SK-MEL-5 (cell line): ENCODE results near the gene ACADVL. TPM values are rescaled to one million over a fixed set of nuclear protein-coding genes. Genes with fewer than 3 reads are reported as not detected.

Experiments used
- DNase-seq: peaks from one replicate; pipeline ENCODE4 v3.0.0-alpha.2; 2016; ENCODE audit warnings: low read depth, low spot score
- in situ Hi-C: cut with HindIII; loops from 2 replicates; pipeline ENCODE4 v1.10.0; 2016; ENCODE audit warnings: low sequenced_read_pairs, high pct_unique_total_duplicates, low pct_unique_long_range_greater_than_20kb
- total RNA-seq: library from RNA; depleted of rRNA; stranded (reverse); fragments of >200 nt; shearing (Covaris generic); gene quantifications from 2 replicates; pipeline ENCODE4 v1.2.3, GENCODE V29; 2014

The ACADVL gene
- total RNA-seq, 1 experiment from 2014 or later: 123 TPM

DNA sequence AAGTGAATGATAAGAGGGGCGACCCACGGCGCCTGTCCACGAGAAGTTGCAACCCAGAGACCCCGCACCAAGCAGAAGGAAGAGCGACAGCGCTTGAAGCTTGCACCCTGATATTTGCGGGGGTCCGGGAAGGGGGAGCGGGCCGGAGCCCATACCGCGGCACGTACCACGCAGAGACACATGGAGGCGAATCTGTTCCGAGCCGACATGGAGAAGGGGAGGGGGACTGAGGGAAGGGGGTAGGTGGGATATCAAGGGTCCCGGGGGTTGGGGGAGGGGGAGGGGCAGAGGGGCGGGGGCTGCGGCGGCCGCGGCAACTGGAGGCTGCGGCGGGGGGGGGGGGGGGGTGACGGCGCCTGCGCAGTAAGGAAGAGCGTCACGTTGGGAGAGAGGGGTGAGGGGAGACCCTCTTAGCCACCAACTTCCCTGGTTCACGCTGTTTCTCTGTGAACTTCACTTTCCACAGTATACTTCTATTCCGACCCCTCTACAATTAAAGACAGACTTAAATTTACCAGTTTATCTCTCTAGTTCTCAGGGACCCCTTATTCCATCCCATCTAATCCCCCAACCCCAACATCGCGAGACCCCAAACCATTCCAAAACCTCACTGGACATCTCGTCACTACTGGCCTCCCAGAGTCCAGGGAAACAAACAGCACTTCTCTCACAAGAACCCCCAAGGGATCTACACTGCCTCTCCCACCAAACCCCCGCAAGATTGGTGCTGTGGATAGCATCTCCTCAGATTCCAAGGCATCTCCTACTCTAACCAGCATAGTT is 8.1 kb upstream of the ACADVL start:
- no peak for DNase-seq
- in situ Hi-C loops: no loop called here

DNA sequence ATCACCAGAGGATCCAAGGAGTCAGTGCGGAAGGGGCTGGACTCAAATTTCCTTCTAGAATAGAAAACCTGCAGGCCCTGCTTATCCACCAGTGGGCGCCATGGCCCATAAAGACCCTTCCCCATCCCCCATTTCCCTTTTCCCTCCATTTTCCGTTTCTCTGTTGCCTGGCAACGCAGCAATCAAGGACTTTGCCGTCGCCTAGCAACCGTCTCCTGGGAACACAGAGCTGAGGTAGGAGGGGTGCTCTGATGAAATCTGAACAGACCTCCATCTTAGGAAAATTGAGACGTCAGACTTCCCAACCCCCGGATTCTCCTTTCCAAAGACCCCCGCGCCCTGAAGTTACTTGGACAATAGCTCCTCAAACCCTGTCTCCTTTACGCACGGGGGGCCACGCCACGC is 5.8 kb upstream of the ACADVL start:
- peak; percentile 89 for DNase-seq
- in situ Hi-C loops: no loop called here

DNA sequence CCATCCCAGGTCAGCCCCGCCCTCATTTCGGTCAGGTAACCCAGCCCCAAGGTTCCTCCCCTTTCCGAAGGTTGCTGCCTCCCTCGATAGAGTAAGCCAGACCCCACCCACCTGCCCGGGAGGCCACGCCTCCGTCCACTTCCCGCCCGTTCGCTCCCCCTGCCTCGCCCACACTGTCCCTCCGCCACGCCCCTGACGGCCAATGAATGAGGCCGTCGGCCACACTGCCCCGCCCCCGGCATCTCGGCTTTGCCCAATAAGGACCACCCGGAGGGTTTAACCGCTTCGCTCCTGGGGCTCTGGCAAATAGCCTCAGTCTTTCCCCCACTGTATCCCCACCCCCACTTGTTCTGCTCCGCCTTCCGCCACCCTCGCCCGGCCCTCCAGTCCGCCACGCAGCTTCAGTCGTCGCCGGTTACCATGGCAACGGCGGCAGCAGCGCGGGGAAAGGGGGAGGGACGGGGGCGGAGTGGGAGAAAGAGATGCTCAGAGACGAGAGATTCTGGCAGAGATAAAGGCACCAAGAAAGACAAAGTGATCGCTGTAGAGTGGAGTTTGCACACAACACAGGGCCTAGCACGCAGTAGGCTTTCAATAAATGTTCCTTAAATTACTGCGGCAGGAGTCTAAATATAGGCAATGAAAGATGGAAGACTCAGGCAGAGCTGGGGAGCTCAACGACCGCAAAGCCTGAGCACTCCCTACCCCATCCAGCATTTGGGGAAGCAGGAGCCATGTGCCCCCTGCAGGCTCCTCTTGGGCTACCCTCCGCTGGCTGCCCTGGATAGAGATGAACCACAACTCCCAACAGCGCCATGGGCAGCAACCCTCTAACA is 5.2 kb upstream of the ACADVL start:
- DNase-seq: peak; percentile 98
- in situ Hi-C loops: no loop called here

DNA sequence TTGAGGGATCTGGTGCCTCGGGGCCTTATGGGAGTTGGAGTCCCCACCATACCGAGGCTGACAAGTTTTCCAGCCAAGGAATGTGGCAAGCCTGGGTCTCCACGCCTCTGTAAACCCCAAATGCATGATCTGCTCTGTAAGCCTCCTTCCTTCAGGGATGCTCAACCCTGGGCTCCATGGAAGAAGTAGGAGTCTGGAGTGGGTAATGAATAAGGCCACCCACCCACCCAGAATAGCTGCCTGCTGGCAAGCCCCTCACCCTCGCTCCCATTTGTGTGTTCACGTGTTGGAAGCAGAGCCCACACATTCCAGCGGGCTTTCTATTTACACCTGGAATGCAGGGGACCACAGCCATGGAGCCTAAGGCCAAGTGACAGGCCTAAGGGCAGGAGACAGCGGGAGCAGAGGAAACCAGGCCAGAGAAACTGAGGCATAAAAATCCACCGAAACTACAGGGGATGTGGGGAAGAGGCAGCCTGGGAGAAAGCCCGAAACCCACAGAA is 4.6 kb upstream of the ACADVL start:
- DNase-seq: no peak
- in situ Hi-C loops: no loop called here

DNA sequence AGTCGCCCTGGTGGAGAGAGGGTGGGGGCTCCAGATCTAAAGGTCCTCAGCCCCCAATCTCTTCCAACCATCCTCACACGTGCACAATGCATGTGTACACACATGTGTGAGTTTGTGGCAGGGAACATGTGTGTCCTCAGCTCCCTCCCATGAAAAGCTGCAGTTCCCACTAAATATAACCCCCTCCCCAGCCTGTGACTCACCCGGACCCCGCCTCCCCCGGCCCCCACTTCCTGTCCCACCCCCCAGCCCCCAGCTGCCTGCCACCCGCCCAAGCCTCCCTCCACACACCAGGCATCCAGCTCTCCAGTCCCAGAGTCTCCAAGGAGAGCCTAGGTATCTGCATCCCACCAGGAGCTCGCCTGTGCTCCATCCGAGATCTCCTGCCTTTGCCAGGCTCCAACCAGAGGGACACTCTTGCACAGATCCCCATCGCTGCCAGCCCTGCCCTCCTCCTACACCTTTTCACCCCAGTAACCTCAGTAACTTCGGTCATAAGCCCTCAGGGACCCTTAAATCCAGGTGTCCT is 4.0 kb upstream of the ACADVL start:
- DNase-seq: no peak
- in situ Hi-C loops: no loop called here

DNA sequence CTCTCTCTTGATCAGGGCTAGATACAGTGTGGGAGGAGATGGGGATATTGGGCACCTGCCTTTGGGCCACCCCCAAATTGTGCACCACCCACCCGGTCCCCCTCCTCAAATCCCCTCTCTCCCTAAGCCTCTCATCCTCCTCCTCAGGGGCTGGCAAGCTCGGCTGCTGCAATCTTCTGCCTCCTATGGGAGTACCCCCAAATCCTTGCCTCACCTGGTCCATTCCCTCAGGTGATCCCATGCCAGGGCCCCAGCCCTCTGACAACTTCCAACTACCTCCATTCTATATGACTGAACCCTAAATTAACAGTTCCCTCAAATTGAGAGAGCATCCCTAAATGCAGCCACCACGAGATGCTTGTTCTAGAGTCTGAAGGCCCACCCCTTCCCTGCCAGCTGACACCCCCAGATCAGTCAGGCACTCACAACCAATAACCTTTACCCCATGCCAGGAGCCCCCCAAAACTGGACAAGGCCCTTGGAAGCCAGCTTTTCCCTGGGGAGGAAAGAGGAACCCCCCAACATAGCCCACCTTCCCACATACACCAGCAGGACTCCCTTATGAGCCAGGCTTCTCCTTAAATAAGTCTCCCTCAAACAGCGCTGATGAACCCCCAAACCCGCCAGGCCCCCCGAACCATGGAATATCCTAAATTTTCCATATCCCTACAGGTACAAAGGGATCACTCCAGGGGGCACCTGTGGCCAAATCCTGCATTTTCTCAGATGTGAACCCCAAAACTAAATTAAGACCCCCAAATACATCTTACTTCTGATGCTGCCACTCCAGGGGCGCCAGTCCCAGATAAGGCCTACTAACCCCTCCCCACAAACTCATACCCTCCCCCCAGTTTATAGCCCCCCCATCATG is 3.3 kb upstream of the ACADVL start:
- in situ Hi-C loops: no loop called here
- DNase-seq: no peak

DNA sequence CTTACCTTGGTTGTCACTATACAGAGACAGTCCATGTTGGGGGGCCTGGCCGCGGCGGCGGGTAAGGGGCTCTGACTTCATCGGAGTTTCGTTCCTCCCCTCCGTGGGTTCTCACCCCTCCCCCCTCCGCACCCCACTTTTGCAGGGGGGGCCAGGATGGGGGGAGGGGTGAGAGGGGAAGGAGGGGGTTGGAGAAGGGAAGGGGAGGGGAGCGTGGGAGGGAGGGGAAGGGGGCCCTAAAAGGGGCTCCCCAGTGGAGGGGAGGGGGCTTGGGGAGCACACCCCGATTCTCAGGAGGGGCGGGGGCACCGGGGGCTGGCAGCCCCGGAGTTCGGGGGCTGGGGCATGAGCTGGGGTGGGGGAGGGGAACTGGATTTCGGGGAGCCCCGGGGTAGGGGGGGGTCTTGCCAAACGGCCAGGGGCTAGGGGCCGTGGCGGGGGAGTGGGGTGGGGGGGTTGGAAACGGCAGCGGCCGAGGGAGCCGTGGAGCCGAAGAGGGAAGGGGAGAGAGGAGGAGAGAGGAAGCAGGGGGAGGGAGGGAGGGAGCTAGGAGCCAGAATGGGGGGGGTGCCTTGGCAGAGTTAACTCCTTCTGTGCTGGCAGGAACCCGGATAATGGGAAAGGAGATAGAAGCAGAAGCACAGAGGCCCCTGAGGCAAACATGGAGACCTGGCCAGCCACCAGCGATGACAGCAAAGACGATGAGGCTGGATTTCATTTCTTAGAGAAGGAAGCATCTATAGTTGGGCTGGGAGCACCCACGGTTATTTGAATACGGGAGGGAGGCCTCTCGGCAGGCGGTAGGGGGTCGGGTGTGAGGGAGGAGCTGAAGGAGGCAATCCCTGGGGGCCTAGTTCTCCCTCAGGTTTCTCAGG is 2.4 kb upstream of the ACADVL start:
- in situ Hi-C loops: no loop called here
- DNase-seq: peak; percentile 53

DNA sequence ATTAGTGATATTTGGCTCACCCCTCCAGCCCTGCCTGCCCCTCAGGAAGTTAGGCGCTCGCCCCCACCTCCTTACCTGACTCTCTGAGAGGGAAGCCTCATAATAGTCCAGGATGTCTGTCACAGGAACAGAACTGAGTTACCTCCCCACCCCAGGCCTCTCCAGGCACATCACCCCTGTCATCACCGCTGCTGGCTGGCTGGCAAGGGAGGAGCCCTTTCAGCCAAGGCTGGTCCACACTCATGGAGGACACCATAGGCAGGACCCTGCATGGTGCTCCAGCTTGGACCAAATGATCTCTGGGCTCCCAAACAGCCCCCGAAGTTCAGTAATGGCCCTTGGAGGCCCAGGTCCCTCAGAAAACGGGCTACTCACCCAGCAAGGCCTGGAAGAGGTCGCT is 1.6 kb upstream of the ACADVL start:
- in situ Hi-C loops: no loop called here
- DNase-seq: no peak

DNA sequence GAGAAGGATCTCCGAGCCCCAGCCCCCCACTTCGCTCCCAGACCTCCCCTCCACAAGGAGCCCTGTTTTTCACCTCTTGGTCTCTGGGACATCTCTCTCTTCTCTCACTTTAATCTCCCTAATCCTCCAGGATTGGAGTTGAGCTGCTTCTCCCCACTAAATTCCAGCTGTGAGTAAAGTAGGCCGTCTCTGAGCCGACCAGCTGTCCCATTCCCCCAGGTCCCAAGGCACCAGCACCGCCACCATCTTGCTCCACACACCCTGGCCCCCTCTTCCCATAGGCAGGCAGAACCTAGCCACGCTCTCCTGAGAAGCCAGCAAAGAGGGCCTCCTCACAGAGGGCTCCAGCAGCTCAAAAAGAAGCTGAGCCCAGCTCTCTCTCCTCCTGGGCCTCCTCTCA is 980 bp upstream of the ACADVL start:
- in situ Hi-C loops: no loop called here
- no peak for DNase-seq

DNA sequence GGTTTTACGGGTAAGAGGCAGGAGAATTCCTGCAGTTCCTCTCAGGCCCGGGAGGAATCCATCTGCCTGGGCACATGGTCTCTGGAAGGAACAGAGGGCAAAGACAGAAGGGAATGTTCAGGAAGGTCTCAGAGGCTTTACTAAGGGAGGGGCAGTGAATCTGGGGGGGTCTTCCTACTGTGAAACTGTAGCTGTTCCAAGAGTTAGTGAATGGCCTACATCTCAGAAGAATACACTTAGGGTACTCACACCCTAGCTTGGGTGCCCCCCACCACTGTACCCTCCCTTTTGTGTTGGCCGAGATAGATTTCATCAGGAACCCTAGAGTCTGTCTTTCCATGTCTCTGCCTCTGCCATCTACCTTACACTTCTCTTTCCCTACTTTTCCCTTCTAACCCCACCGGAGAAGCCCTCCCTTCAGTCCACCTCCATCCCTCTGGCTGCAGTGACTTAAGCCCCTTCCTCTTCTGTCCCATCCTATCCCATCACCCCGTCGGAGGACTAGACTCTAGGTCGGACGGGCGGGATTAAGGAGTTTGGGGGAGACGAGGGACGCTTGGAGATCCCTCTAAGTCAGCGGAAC is 418 bp upstream of the ACADVL start:
- in situ Hi-C loops: no loop called here
- no peak for DNase-seq

DNA sequence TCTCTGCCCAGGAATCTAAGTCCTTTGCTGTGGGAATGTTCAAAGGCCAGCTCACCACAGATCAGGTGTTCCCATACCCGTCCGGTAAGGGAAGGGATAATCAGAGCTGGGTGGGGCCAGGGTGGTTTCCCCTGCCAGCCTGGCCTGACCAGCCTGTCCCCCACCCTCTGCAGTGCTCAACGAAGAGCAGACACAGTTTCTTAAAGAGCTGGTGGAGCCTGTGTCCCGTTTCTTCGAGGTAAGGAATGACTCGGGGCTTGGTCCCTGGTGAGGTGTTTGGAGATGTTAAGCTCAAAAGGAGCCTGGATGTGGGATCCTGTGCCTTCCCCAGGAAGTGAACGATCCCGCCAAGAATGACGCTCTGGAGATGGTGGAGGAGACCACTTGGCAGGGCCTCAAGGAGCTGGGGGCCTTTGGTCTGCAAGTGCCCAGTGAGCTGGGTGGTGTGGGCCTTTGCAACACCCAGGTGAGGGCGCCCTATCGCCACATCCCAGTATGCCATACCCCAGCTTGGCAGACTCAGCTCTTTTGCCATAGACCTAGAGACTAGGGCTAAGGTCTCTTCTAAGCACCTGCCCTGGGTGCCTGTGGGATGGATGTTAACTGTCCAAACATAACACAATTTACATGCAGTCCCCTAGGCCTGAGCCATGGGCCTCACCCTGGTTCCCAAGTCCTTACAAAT is 997 bp downstream of the ACADVL start:
- DNase-seq: peak; percentile 87
- in situ Hi-C loops: no loop called here

DNA sequence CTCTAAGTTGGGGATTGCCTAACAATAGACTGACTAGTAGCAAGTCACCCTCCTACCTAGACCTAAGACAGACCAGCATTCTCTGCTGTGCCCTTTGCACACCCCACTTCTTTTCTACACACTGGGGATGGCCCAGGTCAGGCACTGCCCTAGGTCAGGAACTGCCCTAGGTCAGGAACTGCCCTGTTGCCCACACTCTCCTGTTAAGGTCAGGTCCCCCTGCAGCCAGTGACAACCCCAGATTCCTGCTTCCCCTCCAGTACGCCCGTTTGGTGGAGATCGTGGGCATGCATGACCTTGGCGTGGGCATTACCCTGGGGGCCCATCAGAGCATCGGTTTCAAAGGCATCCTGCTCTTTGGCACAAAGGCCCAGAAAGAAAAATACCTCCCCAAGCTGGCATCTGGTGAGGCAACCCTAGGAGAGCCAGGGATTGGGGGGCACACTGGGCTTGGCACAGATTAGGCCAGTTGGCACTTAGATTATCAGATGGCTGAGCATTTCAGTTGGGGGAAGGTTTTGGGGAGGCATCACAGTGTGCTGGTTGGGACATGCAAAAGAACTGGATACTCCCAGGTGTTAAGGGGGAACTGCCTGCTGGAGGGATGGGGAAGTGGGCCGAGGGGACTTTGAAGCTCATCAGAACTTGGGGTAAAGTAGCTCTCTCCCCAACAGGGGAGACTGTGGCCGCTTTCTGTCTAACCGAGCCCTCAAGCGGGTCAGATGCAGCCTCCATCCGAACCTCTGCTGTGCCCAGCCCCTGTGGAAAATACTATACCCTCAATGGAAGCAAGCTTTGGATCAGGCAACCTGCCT is 1.7 kb downstream of the ACADVL start:
- in situ Hi-C loops: no loop called here
- DNase-seq: no peak

DNA sequence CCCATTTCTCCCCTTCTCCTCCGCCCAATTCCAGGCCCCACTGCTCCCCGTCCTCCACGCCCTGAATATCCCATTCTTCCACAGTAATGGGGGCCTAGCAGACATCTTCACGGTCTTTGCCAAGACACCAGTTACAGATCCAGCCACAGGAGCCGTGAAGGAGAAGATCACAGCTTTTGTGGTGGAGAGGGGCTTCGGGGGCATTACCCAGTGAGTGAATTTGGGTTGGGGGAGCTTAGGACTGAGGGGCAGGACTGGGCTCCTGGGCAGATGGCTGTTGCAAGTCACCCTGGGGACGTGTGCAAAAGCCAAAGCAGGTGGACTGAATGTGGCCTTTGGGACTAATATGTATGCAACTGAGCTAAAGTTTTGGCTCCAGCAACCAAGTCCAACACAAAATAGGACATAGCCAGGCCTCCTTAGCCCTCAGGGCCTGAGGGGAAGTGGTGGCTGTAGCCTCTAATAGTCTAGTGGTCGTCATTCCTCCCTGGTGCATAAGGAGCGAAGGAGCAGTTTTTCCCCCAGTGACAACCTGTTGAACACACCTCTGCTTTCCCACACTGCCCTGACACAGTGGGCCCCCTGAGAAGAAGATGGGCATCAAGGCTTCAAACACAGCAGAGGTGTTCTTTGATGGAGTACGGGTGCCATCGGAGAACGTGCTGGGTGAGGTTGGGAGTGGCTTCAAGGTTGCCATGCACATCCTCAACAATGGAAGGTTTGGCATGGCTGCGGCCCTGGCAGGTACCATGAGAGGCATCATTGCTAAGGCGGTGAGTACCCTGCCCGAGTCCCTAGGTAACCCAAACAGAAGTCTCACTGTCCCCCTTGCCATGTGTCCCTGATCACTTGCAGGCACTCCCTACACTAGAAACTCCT is 2.6 kb downstream of the ACADVL start:
- in situ Hi-C loops: no loop called here

DNA sequence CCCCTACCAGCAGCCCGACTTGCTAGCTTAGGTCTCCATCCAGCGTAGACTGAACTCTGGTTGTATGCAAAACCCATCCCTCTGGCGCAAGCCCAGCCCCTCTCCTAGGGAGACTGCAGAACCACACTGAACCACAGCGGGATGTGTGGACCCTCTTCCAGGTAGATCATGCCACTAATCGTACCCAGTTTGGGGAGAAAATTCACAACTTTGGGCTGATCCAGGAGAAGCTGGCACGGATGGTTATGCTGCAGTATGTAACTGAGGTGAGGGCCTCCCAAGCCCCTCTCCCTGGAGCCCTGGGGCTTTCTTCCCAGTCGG is 3.2 kb downstream of the ACADVL start:
- in situ Hi-C loops: no loop called here
- DNase-seq: no peak

More for the DNA sequence above, 2.6 kb downstream of the ACADVL start:
- DNase-seq: no peak
